ENCODE data around the gene DNAJB14.

The DNAJB14 gene

DNA sequence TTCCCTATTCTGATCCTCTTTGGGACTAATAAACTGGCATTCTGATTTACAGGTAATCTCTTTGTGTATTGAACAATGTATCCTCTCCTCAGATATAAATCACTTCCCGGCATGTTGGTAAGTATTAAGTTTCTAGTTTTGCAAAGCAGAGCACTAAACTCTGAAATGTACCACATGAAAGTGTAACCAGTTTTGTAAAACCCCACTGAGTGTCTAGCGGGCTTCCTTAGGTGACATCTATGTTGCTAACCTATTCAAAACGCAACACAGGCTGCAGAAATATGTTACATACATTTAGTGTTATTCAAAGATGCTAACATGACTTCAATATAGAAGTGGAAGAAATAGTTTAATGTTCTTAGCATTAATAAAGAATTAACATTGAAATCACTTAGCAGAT, 25.2 kb downstream of the DNAJB14 start:
- H3K4me3 ChIP-seq (ENCODE audit: low read depth, low read length) = no peak overlapping the region
- in situ Hi-C loops (cut with HindIII; ENCODE audit: low sequenced_read_pairs) = no loop called here
- TF ChIP-seq, protein P1, sequence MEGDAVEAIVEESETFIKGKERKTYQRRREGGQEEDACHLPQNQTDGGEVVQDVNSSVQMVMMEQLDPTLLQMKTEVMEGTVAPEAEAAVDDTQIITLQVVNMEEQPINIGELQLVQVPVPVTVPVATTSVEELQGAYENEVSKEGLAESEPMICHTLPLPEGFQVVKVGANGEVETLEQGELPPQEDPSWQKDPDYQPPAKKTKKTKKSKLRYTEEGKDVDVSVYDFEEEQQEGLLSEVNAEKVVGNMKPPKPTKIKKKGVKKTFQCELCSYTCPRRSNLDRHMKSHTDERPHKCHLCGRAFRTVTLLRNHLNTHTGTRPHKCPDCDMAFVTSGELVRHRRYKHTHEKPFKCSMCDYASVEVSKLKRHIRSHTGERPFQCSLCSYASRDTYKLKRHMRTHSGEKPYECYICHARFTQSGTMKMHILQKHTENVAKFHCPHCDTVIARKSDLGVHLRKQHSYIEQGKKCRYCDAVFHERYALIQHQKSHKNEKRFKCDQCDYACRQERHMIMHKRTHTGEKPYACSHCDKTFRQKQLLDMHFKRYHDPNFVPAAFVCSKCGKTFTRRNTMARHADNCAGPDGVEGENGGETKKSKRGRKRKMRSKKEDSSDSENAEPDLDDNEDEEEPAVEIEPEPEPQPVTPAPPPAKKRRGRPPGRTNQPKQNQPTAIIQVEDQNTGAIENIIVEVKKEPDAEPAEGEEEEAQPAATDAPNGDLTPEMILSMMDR (IDR thresholded peaks at IDR 0.05; ENCODE audit: low read depth, low read length, missing control alignments) = no peak
- no peak for DNase-seq (ENCODE audit: low read depth)

DNA sequence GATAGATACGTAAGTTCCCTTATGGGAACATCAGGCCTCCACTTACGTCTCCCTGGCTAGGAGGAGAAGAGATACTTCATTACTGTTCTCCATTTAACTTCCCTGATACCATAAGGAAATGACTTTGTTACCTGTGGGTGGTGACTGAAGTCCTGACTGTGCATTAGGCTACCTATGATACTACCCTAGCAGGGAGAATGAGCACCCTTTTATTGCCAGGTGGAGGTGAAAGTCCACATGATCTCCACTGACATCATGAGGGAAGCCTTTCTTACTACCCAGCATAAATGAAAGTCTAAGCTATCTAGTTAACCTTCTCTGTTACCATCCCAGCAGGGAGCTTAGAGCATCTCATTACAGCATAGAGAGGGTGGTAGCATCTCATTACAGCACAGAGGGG, 27.8 kb downstream of the DNAJB14 start:
- in situ Hi-C loops (cut with HindIII; ENCODE audit: low sequenced_read_pairs) = no loop called here
- no peak overlapping the region for H3K4me3 ChIP-seq (ENCODE audit: low read depth, low read length)
- no peak for DNase-seq (ENCODE audit: low read depth)
- TF ChIP-seq, protein P1 (IDR thresholded peaks at IDR 0.05; ENCODE audit: low read depth, low read length, missing control alignments) = no peak

DNA sequence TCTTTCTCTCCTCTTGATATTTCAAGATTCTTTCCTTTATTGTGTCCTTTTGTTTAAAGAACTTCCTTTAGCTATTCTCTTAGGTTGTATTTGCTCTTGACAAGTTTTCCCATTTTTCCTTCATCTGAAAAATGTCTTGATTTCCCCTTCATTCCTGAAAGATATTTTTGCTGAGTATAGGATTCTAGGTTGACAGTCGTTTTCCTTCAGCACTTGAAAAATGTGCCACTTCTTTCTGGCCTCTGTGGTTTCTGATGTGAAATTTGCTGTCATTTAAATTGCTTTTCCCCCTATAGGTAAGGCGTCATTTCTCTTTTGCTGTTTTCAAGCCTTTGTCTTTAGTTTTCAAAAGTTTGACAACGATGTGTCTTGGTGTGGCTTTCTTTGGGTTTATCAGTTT, 28.8 kb downstream of the DNAJB14 start:
- H3K4me3 ChIP-seq (ENCODE audit: low read depth, low read length) = no peak overlapping the region
- in situ Hi-C loops (cut with HindIII; ENCODE audit: low sequenced_read_pairs) = no loop called here
- TF ChIP-seq, protein P1 (IDR thresholded peaks at IDR 0.05; ENCODE audit: low read depth, low read length, missing control alignments) = no peak
- DNase-seq (ENCODE audit: low read depth) = no peak

DNA sequence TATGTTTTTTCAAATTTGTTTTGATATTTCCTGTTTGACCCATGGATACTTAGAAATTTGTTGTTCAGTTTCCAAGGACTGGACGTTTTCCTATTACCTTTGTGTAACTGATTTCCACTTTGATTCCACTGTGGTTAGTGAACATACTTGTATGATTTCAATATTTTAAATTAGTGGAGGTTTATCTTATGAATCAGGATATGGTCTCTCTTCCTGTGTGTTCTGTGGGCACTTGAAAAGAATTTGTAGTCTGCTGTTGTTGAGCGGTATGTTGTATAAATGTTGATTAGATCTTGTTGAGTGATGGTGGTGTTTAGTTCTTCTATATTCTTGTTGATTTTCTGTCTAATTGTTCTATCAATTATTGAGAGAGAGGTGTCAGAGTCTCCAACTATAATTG, 31.0 kb downstream of the DNAJB14 start:
- TF ChIP-seq, protein P1 (IDR thresholded peaks at IDR 0.05; ENCODE audit: low read depth, low read length, missing control alignments) = no peak
- in situ Hi-C loops (cut with HindIII; ENCODE audit: low sequenced_read_pairs) = no loop called here
- H3K4me3 ChIP-seq (ENCODE audit: low read depth, low read length) = no peak overlapping the region
- DNase-seq (ENCODE audit: low read depth) = peak; percentile 19

DNA sequence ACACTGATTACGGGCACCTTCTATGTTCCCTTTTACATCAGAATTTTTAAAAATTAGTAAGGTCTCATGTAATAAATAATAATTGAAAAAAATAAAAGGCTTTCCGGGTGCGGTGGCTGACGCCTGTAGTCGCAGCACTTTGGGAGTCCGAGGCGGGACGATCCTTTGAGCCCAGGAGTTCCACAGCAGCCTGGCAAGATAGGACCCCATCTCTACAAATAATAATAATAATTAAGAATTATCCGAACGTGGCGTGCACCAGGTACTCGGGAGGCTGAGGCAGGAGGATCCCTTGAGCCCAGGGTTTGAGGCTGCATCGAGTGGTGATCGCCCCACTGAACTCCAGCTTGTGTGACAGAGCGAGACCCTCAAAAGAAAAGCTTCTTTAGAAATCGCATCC, 51.4 kb downstream of the DNAJB14 start:
- TF ChIP-seq, protein P1 (IDR thresholded peaks at IDR 0.05; ENCODE audit: low read depth, low read length, missing control alignments) = no peak
- no peak for DNase-seq (ENCODE audit: low read depth)
- in situ Hi-C loops (cut with HindIII; ENCODE audit: low sequenced_read_pairs) = no loop called here

DNA sequence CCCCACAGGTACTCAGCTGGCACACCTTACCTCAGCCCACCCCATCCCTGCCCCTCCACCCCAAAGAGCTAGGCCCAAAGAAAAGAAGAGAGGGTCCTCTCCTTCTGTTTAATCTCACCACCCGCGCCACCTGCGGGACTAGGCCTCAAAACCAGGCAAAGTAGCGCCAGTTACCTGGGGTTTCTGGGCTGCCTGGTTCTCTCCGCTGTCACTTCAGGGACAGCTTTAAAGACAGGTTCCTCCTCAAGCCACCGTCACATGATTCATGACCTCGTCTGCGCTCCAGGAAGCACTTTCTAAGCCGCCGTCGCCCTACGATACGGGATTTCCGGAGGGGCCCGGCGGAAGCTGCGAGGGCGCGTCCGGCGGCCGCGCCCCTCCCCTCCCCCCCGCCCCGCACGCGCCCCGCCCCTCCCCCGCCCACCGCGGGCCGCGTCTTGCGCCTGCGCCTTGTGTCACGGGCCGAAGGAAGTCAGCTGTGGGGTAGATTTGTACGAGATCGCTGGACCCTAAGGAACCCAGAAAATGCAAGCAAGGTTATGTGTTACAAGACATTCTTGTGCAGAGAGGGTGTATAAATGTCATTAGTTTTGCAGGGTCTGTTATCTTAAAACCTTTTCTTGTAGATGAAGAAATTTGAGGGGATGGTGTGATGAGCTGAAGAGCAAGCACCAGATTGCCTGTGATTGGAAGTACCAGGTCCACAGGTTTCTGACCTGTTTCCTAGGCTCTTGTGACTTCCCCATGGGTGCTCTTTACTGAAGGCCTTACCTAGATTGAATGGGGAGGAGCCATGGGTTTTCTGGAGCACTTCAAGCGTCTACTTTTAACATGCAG, 52.0 kb downstream of the DNAJB14 start, which contains the start of gene LAMTOR3:
Gene LAMTOR3, minus strand, starts transcription at position 267 of the 837 bp plus-strand sequence. CDS start 464 bp downstream, outside the sequence.
- in situ Hi-C loops (cut with HindIII; ENCODE audit: low sequenced_read_pairs) = no loop called here
- H3K4me3 ChIP-seq (ENCODE audit: low read depth, low read length) = peak within 1 kb of the TSS; percentile 93
- TF ChIP-seq, protein P1 (IDR thresholded peaks at IDR 0.05; ENCODE audit: low read depth, low read length, missing control alignments) = no peak
- DNase-seq (ENCODE audit: low read depth) = peak; percentile 68

More for the DNA sequence above, 51.4 kb downstream of the DNAJB14 start:
- H3K4me3 ChIP-seq (ENCODE audit: low read depth, low read length) = peak overlapping the region; percentile 93

Data from astrocyte of the cerebellum (primary cell).